Myocyte (in vitro differentiated cells): ENCODE measurements around the gene THEM5. TPM values are rescaled to one million over a fixed set of nuclear protein-coding genes. Genes with fewer than 3 reads are reported as not detected.
"Not testable (repeated sequence)": the region's sequence is repeated elsewhere in the genome, so short reads cannot be mapped to it uniquely, and the experiment has no call there.

Experiments used
- DNase-seq: peaks from one replicate; pipeline ENCODE4 v3.0.0-alpha.2; 2012; ENCODE audit warnings: low read depth
- polyA plus RNA-seq: library from polyadenylated mRNA; unstranded; fragments of >200 nt; gene quantifications from one replicate; pipeline ENCODE4 v1.2.1, GENCODE V29; 2012; ENCODE audit warnings: missing spikeins
- total RNA-seq: library from RNA; depleted of rRNA; stranded (reverse); fragments of >200 nt; gene quantifications from 2 replicates; pipeline ENCODE4 v1.2.3, GENCODE V29; 2014

Gene THEM5
- total RNA-seq, result not detected in 2 replicates
- polyA plus RNA-seq, result 0.25 TPM

GRCh38 chr1:151853411-151853943 lies at the start of gene THEM5:
THEM5 (minus strand) TSS chr1:151853712; CDS start chr1:151853565, 147 bp downstream.
- no peak for DNase-seq

DNA sequence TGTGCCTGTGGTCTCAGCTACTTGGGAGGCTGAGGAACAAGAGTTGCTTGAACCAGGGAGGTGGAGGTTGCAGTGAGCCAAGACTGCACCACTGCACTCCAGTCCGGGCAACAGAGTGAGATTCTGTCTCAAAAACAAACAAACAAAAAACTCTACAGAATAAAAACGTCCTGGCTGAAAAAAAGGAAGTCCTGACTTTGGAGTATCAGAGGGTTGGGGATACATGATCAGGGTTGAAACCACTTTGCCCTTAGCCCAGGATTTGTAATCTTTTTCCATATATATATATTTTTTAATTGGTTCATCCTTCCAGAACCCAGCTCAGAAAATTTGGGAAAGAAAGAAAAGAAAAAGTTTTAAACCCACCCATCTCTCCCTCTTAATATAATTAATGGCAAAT lies 49.3 kb upstream of the THEM5 start:
- no peak for DNase-seq

DNA sequence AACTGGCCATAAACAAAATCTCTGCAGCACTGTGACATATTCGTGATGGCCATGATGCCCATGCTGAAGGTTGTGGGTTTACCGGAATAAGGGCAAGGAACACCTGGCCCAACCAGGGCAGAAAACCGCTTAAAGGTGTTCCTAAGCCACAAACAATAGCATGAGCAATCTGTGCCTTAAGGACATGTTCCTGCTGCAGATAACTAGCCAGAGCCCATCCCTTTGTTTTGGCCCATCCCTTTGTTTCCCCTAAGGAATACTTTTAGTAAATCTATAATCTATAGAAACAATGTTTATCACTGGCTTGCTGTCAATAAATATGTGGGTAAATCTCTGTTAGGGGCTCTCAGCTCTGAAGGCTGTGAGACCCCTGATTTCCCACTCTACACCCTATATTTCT lies 47.3 kb upstream of the THEM5 start:
- not testable (repeated sequence) for DNase-seq

GRCh38 chr1:151898519-151898991 lies 45.0 kb upstream of the THEM5 start:
- no peak for DNase-seq

GRCh38 chr1:151897991-151898431 lies 44.5 kb upstream of the THEM5 start:
- no peak for DNase-seq

DNA sequence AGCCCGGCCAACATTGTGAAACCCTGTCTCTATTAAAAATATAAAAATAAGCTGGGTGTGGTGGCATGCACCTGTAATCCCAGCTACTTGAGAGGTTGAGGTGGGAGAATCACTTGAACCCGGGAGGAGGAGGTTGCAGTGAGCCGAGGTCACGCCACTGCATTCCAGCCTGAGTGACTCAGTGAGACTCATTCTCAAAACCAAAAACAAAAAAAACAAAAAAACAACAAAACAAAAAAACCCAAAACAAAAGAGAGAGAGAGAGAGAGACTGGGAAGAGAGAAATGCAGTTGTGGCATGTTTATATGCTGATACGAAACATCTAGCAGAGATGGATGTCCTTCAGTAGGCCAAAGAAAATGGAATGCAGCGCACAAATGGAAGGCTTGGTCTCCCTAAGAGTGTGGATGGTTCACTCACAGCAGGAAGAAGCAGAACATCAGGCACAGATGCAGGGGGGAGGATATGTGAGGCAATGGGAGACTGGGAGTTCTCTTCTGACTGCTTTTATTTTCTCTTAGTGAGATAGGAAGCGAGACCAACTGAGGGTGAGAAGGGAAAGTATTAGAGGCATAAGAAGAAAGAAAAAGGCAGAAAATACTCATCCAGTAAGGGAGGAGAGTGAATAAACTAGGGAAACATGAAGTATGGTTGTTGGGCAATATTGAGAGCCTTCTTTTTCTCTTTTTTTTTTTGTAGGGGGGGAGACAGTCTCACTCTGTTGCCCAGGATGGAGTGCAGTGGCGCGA lies 39.8 kb upstream of the THEM5 start:
- no peak for DNase-seq

DNA sequence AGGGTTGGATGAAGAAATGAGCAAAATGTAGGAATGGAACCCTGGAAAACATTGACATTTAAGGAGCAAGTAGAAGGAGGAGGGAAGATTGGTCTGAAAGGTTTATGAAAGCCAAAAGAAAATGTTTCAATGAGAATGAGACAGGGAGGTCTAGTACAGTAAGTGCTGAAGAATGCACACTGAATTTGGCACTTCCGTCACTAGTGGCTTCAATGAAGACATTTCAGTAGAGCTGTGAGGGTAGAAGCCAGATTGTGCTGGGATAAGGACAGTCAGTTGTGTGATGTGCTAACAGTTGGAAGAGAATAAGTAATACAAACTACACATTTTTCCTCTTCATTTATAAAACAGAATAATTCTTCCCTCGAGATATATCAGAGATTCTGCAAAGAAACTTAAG lies 38.7 kb upstream of the THEM5 start:
- no peak for DNase-seq

GRCh38 chr1:151891512-151891911 lies 38.0 kb upstream of the THEM5 start:
- no peak for DNase-seq

GRCh38 chr1:151888972-151889570 lies 35.6 kb upstream of the THEM5 start:
- no peak for DNase-seq

DNA sequence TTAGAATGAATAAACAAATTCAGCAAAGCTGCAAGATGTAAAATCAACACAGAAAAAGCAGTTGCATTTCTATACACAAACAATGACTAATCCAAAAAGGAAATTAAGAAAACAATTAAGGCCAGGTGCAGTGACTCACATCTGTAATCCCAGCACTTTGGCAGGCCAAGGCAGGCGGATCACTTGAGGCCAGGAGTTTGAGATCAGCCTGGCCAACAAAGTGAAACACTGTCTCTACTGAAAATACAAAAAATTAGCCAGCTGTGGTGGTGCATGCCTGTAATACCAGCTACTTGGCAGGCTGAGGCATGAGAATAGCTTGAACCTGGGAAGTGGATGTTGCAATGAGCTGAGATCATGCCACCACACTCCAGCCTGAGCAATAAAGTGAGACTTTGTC lies 33.5 kb upstream of the THEM5 start:
- peak; percentile 54 for DNase-seq

GRCh38 chr1:151885479-151885878 lies 32.0 kb upstream of the THEM5 start:
- DNase-seq, result no peak

- DNase-seq, result not testable (repeated sequence)
Measured at GRCh38 chr1:151884879-151885278, 31.4 kb upstream of the THEM5 start.

- DNase-seq, result not testable (repeated sequence)
Measured at GRCh38 chr1:151884445-151884844, 30.9 kb upstream of the THEM5 start.

DNA sequence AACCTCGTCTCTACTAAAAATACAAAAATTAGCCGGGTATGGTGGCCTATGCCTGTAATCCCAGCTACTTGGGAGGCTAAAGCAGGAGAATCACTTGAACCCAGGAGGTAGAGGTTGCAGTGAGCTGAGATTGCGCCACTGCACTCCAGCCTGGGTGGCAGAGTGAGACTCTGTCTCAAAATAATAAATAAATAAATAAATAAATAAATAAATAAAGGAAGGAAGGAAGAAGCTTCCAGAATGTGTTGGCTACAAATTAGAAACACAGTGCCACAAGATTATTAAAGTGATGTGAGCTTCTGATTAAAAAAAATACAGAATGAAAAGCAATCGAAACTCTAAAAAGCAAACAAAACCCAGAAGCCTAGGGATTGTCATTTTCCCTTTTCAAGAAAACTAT lies 30.4 kb upstream of the THEM5 start:
- not testable (repeated sequence) for DNase-seq

GRCh38 chr1:151882918-151883317 lies 29.4 kb upstream of the THEM5 start:
- DNase-seq, result not testable (repeated sequence)

- no peak for DNase-seq
Measured at GRCh38 chr1:151882466-151882865, 29.0 kb upstream of the THEM5 start.

GRCh38 chr1:151881479-151881878 lies 28.0 kb upstream of the THEM5 start:
- no peak for DNase-seq

GRCh38 chr1:151875419-151876097 lies 22.0 kb upstream of the THEM5 start:
- no peak for DNase-seq

DNA sequence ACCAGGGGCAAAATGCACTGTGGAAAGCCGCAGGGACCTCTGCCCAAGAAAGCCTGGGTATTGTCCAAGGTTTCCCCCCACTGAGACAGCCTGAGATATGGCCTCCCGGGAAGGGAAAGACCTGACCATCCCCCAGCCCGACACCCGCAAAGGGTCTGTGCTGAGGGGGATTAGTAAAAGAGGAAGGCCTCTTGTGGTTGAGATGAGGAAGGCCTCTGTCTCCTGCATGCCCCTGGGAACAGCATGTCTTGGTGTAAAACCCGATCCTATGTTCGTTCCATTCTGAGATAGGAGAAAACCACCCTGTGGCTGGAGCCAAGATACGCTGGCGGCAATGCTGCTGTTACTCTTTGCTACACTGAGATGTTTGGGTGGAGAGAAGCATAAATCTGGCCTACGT lies 19.3 kb upstream of the THEM5 start:
- DNase-seq, result not testable (repeated sequence)

DNA sequence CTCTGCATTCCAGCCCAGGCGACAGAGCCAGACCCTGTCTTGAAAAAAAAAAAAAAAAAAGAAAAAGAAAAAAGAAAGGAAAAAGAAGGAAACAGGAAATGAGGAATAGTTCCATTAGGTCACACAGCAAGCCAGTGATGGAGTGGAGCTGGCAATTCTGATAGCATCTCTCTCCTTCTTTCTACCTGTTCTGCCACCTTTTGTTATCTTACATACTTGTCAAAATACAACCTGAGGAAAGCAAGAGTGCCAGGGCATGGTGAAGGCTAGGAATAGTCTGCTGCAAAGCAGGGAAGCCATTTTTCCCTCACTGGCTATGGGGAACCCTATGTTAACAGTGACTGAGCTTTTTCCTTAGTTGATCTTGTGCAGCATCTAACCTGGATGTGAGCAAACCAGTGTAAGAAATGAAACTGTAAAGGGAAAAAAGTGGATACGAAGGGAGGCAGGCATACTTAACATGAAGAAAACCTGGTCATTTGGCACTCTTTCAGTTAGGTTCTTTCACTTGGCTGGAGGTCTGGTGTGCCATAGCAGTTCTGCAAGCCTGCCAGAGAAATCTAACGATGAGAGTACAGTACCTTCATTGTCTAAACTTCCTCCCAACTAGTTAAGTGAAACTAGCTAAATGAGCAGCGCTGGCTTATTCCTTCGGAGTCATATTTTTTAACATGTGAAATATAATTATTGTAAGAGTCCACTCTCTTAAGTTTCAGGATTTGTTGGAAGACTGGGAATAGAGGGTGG lies 17.9 kb upstream of the THEM5 start:
- DNase-seq, result no peak

- no peak for DNase-seq
Measured at GRCh38 chr1:151868486-151868885, 15.0 kb upstream of the THEM5 start.
